Kidney (tissue), 14 donors: ENCODE results near the gene C15orf40. TPM values are rescaled to one million over a fixed set of nuclear protein-coding genes. Genes with fewer than 3 reads are reported as not detected.

Experiments
- DNase-seq, 5 donors: peaks; one replicate each; pipeline ENCODE4 v3.0.0-alpha.2; 2013 to 2020
- FAIRE-seq: peaks from 2 replicates; lab custom pipeline; 2012; peaks lifted over from hg19 to GRCh38; lab: Jason Lieb, UNC
- H3K27ac ChIP-seq, 2 donors: one replicate each; pipeline ENCODE4 v1.7.0; 2013; ENCODE audit warnings: low read depth in 2 of 2, low read length in 2 of 2, inconsistent platforms in 1 of 2
- H3K27me3 ChIP-seq: one replicate; pipeline ENCODE4 v1.7.1; 2013; ENCODE audit warnings: low read length, inconsistent platforms; ENCODE audit not compliant: control insufficient read depth, insufficient read depth
- H3K36me3 ChIP-seq, 3 donors: one replicate each; pipeline versions ENCODE4 v1.7.0 to v1.7.1; 2013; ENCODE audit warnings: low read length in 3 of 3, control low read depth in 1 of 3, inconsistent platforms in 1 of 3; ENCODE audit not compliant: insufficient read depth in 3 of 3, control insufficient read depth in 2 of 3
- H3K4me1 ChIP-seq, 3 donors: one replicate each; pipeline versions ENCODE4 v1.7.0 to v1.7.1; 2013; ENCODE audit warnings: low read length in 3 of 3, inconsistent platforms in 1 of 3, low read depth in 1 of 3; ENCODE audit not compliant: control insufficient read depth in 2 of 3, insufficient read depth in 2 of 3
- H3K4me3 ChIP-seq, 3 donors: one replicate each; pipeline versions ENCODE4 v1.7.0 to v1.8.1; 2013; ENCODE audit warnings: low read length in 3 of 3, control low read depth in 1 of 3, inconsistent platforms in 1 of 3
- H3K9ac ChIP-seq, 3 donors: one replicate each; pipeline versions ENCODE4 v1.7.0 to v1.7.1; 2013; ENCODE audit warnings: low read length in 3 of 3, control low read depth in 1 of 3, inconsistent platforms in 1 of 3
- H3K9me3 ChIP-seq, 3 donors: one replicate each; pipeline versions ENCODE4 v1.7.0 to v1.7.1; 2013; ENCODE audit warnings: low read length in 3 of 3, control low read depth in 1 of 3, inconsistent platforms in 1 of 3; ENCODE audit not compliant: control insufficient read depth in 2 of 3, insufficient read depth in 1 of 3
- intact Hi-C: fragments of 100-400 bp; cut with DNase I; formaldehyde crosslinking; loops from one replicate; pipeline ENCODE4 v1.11.1; 2022
- polyA plus RNA-seq: library from polyadenylated mRNA; stranded (reverse); fragments of 350-450 nt; fragmentation: Illumina TruSeq; extraction: RNeasy Lipid Tissue Mini Kit (QIAGEN cat#74804); gene quantifications from one replicate; pipeline ENCODE4 v1.2.3, GENCODE V29; 2014; ENCODE audit warnings: low read depth, low replicate concordance; ENCODE audit not compliant: insufficient read depth
- total RNA-seq: library from RNA; stranded (reverse); fragmentation: NEBNext Ultra II Directional; extraction: Animal tissue kit (Norgen Biotek cat#: 25700); gene quantifications from one replicate; pipeline ENCODE4 v1.2.1, GENCODE V29; 2021
- TF ChIP-seq, protein P1 (sequence below): IDR thresholded peaks from 3 replicates; pipeline ENCODE4 v1.5.1; 2012; ENCODE audit warnings: mild to moderate bottlenecking, moderate library complexity, borderline replicate concordance; ENCODE audit not compliant: insufficient read depth; ENCODE audit errors: extremely low read depth
- donor health status: control.
- donor health status: control.
- donor health status: control.
- donor health status: control.
- donor health status: control.
- donor health status: DM: yes; HTN: yes; CAD: no.
- donor health status: Normal renal cell carcinoma (clear cell type).

Gene C15orf40
- total and polyA plus RNA-seq, 2 donors from 2014 or later = 20.5 to 44.1 TPM

DNA sequence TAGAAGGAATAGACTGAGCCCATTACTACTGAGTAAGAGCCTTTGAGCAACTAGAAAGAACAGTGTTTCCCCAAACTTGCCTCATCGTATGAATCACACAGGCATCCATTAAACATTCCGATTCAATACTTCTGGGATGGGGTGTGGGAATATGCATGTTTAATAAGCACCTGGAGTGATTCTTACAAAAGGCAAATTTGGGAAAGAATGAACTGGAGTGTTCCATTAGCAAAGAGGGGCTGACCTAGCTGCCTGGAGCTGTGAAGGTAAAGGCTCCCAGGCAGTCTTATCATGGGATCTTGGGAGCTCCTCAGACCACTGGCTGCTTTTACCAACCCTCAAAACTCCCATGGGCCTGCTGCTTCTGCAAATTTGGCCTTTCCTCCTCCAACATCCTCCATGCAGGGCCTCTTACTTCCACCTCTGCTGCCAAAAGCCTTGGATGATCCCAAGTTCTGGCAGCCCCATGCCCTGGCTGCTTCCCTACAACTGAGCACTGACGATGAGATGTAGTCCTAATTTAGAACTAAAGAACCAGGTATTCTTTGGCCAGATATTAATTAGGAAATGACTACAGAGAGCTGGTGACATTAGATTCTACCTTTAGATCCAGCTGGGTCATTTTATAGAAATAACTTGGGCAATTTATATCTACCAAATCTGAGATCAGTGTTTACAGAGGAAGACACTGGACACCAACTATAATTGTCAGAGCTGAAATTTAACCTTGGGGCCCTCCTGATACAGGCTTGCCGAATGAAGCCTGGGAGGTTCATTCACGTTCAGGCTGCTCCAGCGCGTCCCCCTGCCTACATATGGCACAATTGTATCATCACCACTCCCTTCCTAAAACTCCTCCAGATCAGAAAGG is 47.7 kb downstream of the C15orf40 start:
- TF ChIP-seq, protein P1, sequence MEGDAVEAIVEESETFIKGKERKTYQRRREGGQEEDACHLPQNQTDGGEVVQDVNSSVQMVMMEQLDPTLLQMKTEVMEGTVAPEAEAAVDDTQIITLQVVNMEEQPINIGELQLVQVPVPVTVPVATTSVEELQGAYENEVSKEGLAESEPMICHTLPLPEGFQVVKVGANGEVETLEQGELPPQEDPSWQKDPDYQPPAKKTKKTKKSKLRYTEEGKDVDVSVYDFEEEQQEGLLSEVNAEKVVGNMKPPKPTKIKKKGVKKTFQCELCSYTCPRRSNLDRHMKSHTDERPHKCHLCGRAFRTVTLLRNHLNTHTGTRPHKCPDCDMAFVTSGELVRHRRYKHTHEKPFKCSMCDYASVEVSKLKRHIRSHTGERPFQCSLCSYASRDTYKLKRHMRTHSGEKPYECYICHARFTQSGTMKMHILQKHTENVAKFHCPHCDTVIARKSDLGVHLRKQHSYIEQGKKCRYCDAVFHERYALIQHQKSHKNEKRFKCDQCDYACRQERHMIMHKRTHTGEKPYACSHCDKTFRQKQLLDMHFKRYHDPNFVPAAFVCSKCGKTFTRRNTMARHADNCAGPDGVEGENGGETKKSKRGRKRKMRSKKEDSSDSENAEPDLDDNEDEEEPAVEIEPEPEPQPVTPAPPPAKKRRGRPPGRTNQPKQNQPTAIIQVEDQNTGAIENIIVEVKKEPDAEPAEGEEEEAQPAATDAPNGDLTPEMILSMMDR = no peak

DNA sequence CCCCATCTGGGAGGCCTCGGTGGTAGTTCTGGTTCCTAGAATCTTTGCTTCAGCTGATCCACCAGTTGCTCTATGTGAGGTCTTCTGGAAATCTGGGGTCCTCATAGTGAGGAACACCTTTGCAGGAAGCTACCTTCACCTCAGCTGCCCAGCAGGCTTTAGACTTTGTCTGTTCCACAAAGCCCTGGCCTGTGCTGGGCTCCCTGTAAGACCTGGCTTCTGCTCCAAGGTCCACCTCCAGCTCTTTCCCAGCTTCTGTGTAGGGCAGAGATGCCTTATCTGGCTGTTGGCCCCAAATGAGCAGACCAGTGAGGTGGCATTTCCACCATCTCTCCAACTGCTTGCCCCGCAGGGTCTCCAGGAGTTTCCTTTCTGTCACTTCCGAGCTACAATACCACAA is 50.7 kb downstream of the C15orf40 start:
- intact Hi-C loops = no loop called here
- FAIRE-seq = no peak
- DNase-seq = no peak
- TF ChIP-seq, protein P1 = no peak
- no peaks in the 10 kb centered on the region for H3K27me3 ChIP-seq
- H3K9me3 ChIP-seq = no peaks in the 10 kb centered on the region
- H3K4me3 ChIP-seq = no peak overlapping the region
- H3K36me3 ChIP-seq = no peaks in the 10 kb centered on the region
- no peak overlapping the region for H3K27ac ChIP-seq
- no peaks in the 10 kb centered on the region for H3K4me1 ChIP-seq
- H3K9ac ChIP-seq = no peak overlapping the region

More for the DNA sequence above, 47.7 kb downstream of the C15orf40 start:
- intact Hi-C loops = no loop called here
- Histone ChIP-seq H3K4me3 (no peak overlapping the region), H3K9me3 (no peaks in the 10 kb centered on the region), H3K27me3 (no peaks in the 10 kb centered on the region), H3K9ac (no peak overlapping the region), H3K27ac (no peak overlapping the region), H3K36me3 (no peaks in the 10 kb centered on the region), H3K4me1 (no peaks in the 10 kb centered on the region)
- FAIRE-seq = no peak
- DNase-seq = no peak

DNA sequence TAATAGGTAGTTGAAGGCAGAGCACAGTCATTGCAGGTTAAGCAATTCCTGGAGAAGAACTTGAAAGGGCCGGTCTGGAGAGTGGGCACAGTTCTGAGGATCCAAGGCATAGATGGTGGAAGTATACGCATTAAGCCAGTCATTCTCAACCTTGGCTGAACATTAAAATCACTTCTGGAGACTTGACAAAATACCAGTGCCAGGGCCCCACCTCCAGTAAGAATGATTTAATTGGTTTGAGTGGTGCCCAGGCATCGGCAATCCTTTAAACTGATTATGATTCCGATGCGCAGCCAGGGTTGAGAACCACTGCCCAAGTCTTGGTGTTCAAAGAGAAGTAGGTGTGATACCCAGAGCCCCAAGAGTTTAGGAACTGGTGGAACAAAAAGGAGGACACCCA is 52.0 kb downstream of the C15orf40 start:
- TF ChIP-seq, protein P1 = no peak
- no peaks in the 10 kb centered on the region for H3K27me3 ChIP-seq
- H3K9ac ChIP-seq = no peak overlapping the region
- DNase-seq (no peak), FAIRE-seq (no peak)
- H3K4me3 ChIP-seq = no peak overlapping the region
- no peaks in the 10 kb centered on the region for H3K36me3 ChIP-seq
- no peaks in the 10 kb centered on the region for H3K9me3 ChIP-seq
- no peaks in the 10 kb centered on the region for H3K4me1 ChIP-seq
- intact Hi-C loops = no loop called here
- no peak overlapping the region for H3K27ac ChIP-seq

DNA sequence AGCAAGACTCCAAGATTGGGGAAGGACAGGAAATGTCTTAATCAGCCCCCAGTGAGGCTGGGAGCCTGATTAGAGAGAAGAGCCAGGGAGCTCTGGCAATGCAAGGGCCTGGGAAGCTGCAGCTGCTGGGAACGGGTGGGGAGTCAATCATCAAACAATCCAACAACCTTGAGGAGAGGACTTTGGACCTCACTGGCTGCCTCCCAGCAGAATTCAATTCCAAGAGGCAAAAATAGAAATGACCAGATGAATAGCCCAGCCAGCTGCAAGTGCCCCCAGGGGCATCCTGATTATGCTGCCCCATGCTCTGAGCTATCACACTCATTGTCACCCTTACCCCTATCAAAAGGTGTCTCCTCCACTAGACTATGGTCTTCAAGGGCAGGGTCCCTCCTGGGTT is 52.8 kb downstream of the C15orf40 start:
- Histone ChIP-seq H3K27me3 (no peaks in the 10 kb centered on the region), H3K27ac (no peak overlapping the region), H3K4me3 (no peak overlapping the region), H3K9ac (no peak overlapping the region), H3K4me1 (no peaks in the 10 kb centered on the region), H3K9me3 (no peaks in the 10 kb centered on the region), H3K36me3 (no peaks in the 10 kb centered on the region)
- TF ChIP-seq, protein P1 = no peak
- DNase-seq (no peak), FAIRE-seq (no peak)
- intact Hi-C loops = no loop called here
